Sigmoid colon (tissue), 4 donors: ENCODE results near the gene BOLA3.

Experiments
- CTCF ChIP-seq, 4 experiments: fragments of 450-650 bp in 3 of 4; fragments of 200-600 bp in 1 of 4; IDR thresholded peaks; one replicate each; pipeline ENCODE4 v1.5.1; 2016 to 2019; ENCODE audit warnings: antibody characterized with exemption in 4 of 4, mild to moderate bottlenecking in 3 of 4, moderate library complexity in 2 of 4
- EP300 ChIP-seq, 4 donors: sonication (generic); formaldehyde crosslinking; IDR thresholded peaks; one replicate each; pipeline ENCODE4 v1.6.1; 2017; ENCODE audit warnings: antibody characterized with exemption in 4 of 4
- POLR2A ChIP-seq, 2 donors: fragments of 450-650 bp; IDR thresholded peaks; one replicate each; pipeline ENCODE4 v1.6.1; 2016; ENCODE audit warnings: antibody characterized with exemption in 2 of 2, mild to moderate bottlenecking in 2 of 2, moderate library complexity in 2 of 2
- POLR2AphosphoS5 ChIP-seq, 4 donors: sonication (generic); formaldehyde crosslinking; IDR thresholded peaks; one replicate each; pipeline ENCODE4 v1.6.1; 2017; ENCODE audit warnings: antibody characterized with exemption in 4 of 4

GRCh38 chr2:74102516-74102915 lies 45.2 kb downstream of the BOLA3 start:
- TF ChIP-seq CTCF (IDR thresholded peaks at IDR 0.05) = no peak
- no peak for TF ChIP-seq POLR2AphosphoS5 (IDR thresholded peaks at IDR 0.05)
- no peak for TF ChIP-seq POLR2A (IDR thresholded peaks at IDR 0.05)
- TF ChIP-seq EP300 (IDR thresholded peaks at IDR 0.05) = no peak
